GM12864 (cell line): ENCODE measurements around the gene EEF1A2.

Experiments used
- DNase-seq: peaks from one replicate; pipeline ENCODE4 v3.0.0-alpha.2; 2011; ENCODE audit warnings: low read depth
- H3K4me3 ChIP-seq: 2 replicates; pipeline ENCODE4 v1.5.1; 2011; ENCODE audit warnings: mild to moderate bottlenecking, low read depth, low read length, control low read depth
- CTCF ChIP-seq: IDR thresholded peaks from 2 replicates; pipeline ENCODE4 v1.5.1; 2011; ENCODE audit warnings: low read depth, mild to moderate bottlenecking, moderate library complexity, low read length, control low read depth, inconsistent platforms; ENCODE audit errors: missing control alignments

EEF1A2 gene

GRCh38 chr20:63454731-63455567 is 43.9 kb downstream of the EEF1A2 start:
- H3K4me3 ChIP-seq, result no peak overlapping the region
- DNase-seq, result no peak

GRCh38 chr20:63452821-63453523 is 45.9 kb downstream of the EEF1A2 start:
- no peak for DNase-seq
- TF ChIP-seq CTCF, result no peak
- H3K4me3 ChIP-seq, result no peak overlapping the region

More at GRCh38 chr20:63454731-63455567, 43.9 kb downstream of the EEF1A2 start:
- no peak for TF ChIP-seq CTCF

- TF ChIP-seq CTCF, result no peak
- DNase-seq, result no peak
- H3K4me3 ChIP-seq, result no peak overlapping the region
Observed at GRCh38 chr20:63452341-63452740, 46.5 kb downstream of the EEF1A2 start.

- no peak for DNase-seq
- no peak overlapping the region for H3K4me3 ChIP-seq
- TF ChIP-seq CTCF, result no peak
Observed at GRCh38 chr20:63451821-63452220, 47.1 kb downstream of the EEF1A2 start.

GRCh38 chr20:63449796-63450730 is 48.8 kb downstream of the EEF1A2 start:
- no peak overlapping the region for H3K4me3 ChIP-seq
- TF ChIP-seq CTCF, result no peak
- no peak for DNase-seq

GRCh38 chr20:63449025-63449424 is 49.9 kb downstream of the EEF1A2 start:
- no peak overlapping the region for H3K4me3 ChIP-seq
- TF ChIP-seq CTCF, result no peak
- DNase-seq, result no peak
